ENCODE results near the gene GPI.

- TF ChIP-seq CTCF (IDR thresholded peaks at IDR 0.05; ENCODE audit: low read depth, low read length, poor library complexity, severe bottlenecking) (no peak), EZH2phosphoT487 (IDR thresholded peaks at IDR 0.05; ENCODE audit: borderline replicate concordance, low read length) (no peak)
Measured at GRCh38 chr19:34324320-34324719, 40.7 kb upstream of the GPI start.

Data from DOHH2 (cell line).